SU-DHL-6 (cell line): ENCODE measurements around the gene PRR7.

ENCODE experiments used
- EZH2phosphoT487 ChIP-seq: fragments of 200-600 bp; sonication (generic), shearing (Covaris generic); conservative IDR thresholded peaks from 2 replicates; pipeline ENCODE4 v1.6.1; 2018; ENCODE audit warnings: mild to moderate bottlenecking, antibody characterized with exemption, low read length, moderate library complexity, mixed read lengths
- TF ChIP-seq, protein P1 (sequence below): fragments of 200-600 bp; sonication (generic); IDR thresholded peaks from one replicate; pipeline ENCODE4 v1.5.1; 2017; ENCODE audit warnings: antibody characterized with exemption, mild to moderate bottlenecking, low read length, moderate library complexity; ENCODE audit not compliant: insufficient read depth, poor library complexity, severe bottlenecking

DNA sequence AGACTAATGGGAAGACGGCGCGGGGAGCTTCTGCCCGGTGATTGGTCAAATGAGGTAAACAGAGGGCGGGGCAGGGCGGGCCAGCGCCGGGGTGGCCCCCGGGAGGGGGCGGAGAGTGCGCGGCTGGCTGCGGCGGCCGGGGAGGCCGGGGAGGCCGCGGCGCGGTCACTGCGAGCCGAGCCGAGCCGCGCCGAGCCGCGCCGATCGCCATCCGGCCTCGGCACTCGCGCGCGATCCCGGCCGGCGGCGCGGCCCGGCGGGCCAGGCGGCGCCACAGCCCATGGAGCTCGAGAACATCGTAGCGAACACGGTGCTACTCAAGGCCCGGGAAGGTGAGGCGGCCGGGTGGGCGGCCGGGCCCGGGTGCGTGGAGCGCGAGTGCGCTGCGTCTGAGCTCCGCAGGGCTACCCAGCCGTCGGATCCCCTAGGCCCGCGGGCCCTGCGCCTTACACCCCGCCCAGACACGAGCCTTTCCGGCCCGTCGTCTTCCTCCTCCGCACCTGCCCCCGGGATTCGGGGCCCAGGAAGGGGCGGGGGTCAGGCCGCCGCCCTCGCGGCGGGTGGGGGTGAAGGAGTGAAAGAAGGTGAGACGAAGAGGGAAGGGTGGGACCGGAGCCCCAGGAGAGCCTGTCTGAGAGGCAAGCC, 19.9 kb upstream of the PRR7 start, which contains the start of gene GRK6:
- TF ChIP-seq, protein P1, sequence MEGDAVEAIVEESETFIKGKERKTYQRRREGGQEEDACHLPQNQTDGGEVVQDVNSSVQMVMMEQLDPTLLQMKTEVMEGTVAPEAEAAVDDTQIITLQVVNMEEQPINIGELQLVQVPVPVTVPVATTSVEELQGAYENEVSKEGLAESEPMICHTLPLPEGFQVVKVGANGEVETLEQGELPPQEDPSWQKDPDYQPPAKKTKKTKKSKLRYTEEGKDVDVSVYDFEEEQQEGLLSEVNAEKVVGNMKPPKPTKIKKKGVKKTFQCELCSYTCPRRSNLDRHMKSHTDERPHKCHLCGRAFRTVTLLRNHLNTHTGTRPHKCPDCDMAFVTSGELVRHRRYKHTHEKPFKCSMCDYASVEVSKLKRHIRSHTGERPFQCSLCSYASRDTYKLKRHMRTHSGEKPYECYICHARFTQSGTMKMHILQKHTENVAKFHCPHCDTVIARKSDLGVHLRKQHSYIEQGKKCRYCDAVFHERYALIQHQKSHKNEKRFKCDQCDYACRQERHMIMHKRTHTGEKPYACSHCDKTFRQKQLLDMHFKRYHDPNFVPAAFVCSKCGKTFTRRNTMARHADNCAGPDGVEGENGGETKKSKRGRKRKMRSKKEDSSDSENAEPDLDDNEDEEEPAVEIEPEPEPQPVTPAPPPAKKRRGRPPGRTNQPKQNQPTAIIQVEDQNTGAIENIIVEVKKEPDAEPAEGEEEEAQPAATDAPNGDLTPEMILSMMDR, result no peak
- TF ChIP-seq EZH2phosphoT487, result no peak
